Medulla oblongata (tissue), 1 donor: Measurements from ENCODE around the gene FAM241A.

ENCODE experiments used
- DNase-seq: peaks from one replicate; pipeline ENCODE4 v3.0.0-alpha.2; 2015; ENCODE audit errors: extremely low spot score

Gene FAM241A

GRCh38 chr4:112213856-112214255 lies 68.6 kb downstream of the FAM241A start:
- no peak for DNase-seq

- no peak for DNase-seq
These were observed 69.4 kb downstream of the FAM241A start for GRCh38 chr4:112214390-112215264.

GRCh38 chr4:112219826-112220366 lies 74.6 kb downstream of the FAM241A start:
- no peak for DNase-seq

GRCh38 chr4:112222219-112222955 lies 77.1 kb downstream of the FAM241A start:
- DNase-seq, result no peak

GRCh38 chr4:112225157-112225556 lies 79.9 kb downstream of the FAM241A start:
- DNase-seq, result no peak

GRCh38 chr4:112230879-112231778 lies 85.9 kb downstream of the FAM241A start:
- peak; percentile 98 for DNase-seq

- peak; percentile 82 for DNase-seq
These were observed 86.8 kb downstream of the FAM241A start, which contains the start of gene AP1AR for GRCh38 chr4:112231779-112232713. TSS of gene AP1AR (plus strand) at chr4:112231787. CDS start at chr4:112232092, 305 bp downstream.

- peak; percentile 91 for DNase-seq
These were observed 89.8 kb downstream of the FAM241A start for GRCh38 chr4:112234952-112235609.

GRCh38 chr4:112236040-112236439 lies 90.8 kb downstream of the FAM241A start:
- no peak for DNase-seq

GRCh38 chr4:112238833-112239232 lies 93.6 kb downstream of the FAM241A start:
- DNase-seq, result no peak
